ENCODE results near the gene GPR55.

Gene GPR55

DNA sequence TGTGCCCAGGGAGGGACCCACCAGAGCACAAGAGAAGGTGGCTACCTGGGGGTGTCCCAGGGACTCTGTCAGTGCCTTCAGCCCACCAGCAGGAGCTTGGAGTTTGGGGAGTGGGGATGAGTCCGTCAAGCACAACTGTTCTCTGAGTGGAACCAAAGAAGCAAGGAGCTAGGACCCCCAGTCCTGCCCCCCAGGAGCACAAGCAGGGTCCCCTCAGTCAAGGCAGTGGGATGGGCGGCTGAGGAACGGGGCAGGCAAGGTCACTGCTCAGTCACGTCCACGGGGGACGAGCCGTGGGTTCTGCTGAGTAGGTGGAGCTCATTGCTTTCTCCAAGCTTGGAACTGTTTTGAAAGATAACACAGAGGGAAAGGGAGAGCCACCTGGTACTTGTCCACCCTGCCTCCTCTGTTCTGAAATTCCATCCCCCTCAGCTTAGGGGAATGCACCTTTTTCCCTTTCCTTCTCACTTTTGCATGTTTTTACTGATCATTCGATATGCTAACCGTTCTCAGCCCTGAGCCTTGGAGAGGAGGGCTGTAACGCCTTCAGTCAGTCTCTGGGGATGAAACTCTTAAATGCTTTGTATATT, 46.3 kb downstream of the GPR55 start:
- DNase-seq, result peak; percentile 56

- DNase-seq, result peak; percentile 83
Observed at GRCh38 chr2:230877759-230878598, 47.1 kb downstream of the GPR55 start.

DNA sequence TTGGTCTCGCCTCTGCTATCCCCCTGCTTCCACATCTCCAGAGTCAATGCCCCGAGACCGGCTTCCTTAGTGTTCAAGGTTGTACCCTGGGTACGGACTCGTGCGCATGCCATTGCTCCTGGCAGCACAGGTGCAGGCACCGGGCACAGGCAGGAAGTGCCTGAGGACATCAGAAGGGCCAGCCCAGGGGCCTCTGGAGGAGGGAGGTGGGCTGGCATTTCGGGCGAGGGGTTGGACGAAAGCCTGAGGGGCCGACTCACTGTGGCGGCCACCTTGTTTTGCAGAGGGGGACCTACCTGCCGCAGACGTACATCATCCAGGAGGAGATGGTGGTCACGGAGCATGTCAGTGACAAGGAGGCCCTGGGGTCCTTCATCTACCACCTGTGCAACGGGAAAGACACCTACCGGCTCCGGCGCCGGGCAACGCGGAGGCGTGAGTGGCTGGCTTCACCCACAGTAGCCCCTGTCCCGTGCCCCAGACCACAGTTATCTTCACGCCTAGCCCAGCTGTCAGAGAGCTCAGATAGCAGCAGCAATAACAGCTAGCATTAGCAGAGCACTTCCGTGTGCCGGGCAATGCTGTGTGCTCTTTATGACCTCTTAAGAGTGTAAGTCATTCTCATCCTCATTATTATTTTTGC, 47.8 kb downstream of the GPR55 start:
- DNase-seq, result no peak

GRCh38 chr2:230875347-230876315, 49.4 kb downstream of the GPR55 start:
- DNase-seq, result no peak

DNA sequence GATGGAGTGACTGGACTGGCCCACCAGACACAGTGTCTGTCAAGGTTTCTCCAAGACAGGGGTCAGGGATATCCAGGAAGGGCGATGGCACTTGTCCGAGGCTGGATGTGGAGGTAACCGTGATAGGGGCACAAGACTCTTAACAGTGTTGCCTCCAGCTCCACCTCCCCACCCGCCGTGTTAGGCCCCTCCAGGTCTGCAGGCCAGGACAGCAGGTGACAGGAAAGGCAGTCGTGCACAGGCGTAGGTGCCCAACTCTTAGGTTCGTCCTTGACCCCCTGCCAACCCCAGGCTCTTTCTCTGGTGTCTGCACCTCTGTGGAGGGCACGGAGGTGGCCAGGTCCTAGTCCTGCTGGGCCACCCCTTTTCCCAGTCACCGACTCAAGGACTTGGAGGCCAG, 50.2 kb downstream of the GPR55 start:
- no peak for DNase-seq

- no peak for DNase-seq
Observed at GRCh38 chr2:230874456-230874855, 50.6 kb downstream of the GPR55 start.

DNA sequence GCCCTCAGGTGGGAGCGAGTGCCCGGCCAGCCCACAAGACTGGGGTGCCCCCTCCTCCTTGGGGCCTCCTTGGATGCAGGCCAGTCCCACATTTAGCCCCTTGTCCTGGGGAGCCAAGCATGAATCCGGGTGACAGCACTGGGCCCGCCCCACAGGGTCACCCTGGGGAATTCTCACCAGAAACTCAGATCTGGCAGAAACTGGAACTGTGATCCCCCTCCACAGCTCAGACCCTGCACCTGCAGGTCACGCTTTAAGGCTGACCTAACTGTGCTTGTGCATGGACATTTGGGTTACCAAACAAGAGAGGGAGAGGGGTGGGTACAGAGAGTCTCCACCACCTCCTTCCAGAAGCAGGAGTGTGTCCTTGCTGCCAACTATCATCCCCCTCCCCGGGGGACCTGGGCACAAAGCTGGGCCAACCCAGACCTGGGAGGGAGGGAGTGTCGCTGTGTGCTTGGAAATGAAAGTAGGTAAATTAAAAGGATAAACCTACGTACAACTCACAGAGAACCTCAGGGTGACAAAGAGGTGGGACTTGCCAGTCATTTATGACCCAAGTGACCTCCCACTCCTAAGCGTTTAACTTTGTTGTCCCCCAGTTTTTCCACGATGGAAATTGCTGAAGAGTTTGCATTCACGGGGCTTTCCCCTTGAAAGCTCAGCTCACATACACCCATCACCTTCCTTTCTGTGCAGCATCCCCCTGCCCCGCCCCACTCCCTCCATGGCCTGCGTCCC, 51.2 kb downstream of the GPR55 start:
- DNase-seq, result no peak

DNA sequence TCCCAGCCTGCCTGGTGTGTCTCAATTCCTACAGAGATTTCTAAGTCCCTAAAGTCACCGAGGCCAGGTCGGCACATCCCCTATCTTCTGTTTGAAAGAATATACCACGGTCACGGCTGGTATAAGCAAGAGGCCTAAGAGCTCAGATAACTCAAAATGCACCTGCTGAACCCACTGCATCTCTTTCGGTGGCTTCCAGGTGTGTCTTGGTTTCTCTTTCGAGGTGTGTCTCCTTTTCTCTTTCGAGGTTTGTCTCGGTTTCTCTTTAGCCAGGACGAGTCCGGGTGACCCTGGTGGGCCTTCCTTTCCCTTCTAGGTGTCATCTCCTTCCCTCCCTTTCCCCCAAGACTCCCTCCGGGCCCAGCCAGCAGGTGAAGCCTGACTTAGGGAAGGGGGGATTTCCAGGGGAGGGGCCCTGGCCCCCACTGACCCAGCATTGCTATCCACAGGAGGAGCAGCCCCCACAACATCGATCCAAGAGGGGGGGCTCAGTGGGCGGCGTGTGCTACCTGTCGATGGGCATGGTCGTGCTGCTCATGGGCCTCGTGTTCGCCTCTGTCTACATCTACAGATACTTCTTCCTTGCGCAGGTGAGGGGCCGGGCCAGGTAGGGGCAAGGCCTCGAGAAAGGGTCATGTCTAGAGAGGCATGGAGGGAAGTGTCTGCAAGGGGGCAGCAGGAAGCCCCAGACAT, 51.9 kb downstream of the GPR55 start:
- DNase-seq, result no peak

DNA sequence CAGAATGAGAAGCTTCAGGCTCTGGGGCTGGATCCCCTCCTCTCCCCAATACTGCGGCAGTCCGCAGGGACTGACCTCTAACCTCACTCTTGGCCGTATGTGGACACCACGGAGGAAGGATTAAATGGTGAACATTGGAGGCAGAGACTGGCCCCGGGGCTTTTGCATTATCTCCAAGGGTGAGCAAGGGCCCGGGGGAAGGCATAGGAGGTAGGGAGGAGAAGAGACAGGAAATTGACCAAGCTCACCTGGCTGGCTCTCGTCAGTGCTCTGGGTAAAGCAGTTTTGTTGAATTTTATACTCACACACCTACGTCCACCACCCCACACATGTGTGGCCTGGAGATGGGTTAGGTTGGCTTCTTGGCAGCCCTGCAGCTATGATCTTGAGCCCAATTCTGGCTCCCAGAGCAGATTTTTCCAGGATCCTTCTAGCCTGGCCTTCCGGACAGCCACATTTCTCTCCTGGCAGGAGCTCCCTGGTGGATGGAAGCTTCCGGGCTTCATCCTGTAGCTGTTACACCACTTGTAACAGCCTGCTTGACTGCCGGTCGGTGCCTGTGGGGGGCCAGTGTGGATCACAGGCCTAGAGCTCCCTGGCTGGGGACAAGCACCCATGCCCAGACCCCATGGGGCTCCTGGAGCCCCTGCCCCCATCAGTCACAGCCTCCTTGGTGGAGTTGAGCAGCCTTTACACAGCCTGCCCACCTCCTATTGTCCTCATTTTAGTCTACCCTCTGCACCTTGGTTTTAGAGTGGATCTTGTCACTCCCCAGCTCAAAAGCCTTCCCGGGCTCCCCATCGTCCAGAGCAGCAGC, 52.7 kb downstream of the GPR55 start:
- DNase-seq, result no peak

DNA sequence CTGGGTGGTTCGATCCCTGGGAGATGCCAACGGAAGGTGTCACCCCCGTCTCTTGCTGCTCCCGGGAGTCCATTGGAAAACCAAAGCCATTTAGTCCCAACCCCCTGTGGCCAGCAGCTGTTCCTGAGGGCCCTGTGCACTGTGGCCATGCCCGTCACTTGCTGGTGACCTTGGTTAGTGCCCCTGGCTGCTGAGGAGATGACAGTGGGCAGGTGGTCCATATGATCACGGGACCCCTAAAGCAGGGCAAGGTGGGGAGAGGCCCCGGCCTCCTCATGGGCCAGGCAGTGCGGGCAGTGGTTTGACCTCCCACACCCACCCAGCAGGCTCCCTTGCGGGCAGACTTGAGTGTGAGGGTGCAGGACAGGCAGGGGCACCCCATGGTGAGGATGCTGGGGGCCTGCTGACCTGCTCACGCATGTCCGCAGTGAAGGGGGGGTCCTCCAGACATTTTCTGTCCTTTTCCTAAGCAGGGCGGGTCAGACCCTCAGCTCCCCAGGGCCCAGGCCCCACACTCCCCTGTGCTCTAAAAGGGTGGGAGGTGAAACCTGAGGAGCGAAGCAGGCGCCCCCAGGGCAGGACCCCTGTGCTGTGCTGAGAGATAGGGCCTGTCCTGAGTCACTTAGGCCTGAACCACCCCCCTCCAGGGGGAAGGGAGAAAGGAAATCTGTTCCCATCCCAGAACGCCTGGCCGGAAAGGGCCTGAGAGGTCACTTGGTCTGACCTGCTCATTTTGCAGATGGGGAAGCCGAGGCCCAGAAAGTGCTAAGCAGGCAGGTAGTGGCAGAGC, 53.5 kb downstream of the GPR55 start:
- no peak for DNase-seq

DNA sequence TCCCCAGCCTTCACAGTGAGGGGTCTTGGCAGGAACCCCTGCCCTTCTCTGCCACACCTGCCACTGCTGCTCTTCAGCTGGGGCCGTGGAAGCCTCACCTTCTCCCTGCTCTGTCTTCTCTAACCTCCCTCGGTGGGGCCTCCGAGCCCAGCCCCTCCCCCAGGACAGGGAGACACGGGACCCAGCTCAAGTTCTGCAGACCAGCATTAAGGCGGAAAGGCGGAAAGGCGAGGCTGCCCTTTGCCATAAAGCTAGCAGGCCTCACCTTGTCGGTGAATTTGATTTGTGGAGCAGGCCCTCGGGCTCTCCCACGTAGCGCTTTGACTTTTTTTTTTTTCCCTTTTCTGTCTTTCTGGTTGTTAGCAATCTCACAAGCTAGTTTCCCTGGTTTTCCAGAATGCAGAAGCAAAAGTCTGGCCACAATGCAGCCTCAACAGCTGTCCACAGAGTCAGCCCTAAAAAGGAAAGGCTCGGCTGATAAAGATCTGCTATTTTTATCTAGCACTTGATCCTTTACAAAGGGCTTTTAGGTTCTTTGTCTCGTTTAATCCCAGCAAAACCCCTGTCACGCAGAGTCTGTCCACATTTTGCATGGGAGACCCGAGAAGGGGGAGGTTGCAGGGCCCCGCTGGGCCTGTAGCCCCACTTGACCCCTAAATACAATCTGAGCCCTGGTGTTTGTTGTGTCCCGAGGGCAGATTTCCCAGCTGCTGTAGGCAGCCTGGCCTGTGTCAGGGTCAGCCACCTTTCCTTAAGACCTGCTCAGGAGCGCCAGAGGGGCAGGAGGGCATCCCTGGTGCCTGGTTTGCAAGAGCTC, 54.3 kb downstream of the GPR55 start:
- no peak for DNase-seq

GRCh38 chr2:230869914-230870543, 55.0 kb downstream of the GPR55 start:
- no peak for DNase-seq

GRCh38 chr2:230868947-230869913, 55.8 kb downstream of the GPR55 start:
- no peak for DNase-seq

GRCh38 chr2:230868161-230868946, 56.7 kb downstream of the GPR55 start:
- no peak for DNase-seq

GRCh38 chr2:230866756-230867523, 58.1 kb downstream of the GPR55 start:
- peak; percentile 83 for DNase-seq

Measured in activated CD8-positive, alpha-beta memory T cell treated with anti-CD3 and anti-CD28 coated beads for 24 hours (primary cell).